ENCODE data around the gene SLC6A20.

Gene SLC6A20

DNA sequence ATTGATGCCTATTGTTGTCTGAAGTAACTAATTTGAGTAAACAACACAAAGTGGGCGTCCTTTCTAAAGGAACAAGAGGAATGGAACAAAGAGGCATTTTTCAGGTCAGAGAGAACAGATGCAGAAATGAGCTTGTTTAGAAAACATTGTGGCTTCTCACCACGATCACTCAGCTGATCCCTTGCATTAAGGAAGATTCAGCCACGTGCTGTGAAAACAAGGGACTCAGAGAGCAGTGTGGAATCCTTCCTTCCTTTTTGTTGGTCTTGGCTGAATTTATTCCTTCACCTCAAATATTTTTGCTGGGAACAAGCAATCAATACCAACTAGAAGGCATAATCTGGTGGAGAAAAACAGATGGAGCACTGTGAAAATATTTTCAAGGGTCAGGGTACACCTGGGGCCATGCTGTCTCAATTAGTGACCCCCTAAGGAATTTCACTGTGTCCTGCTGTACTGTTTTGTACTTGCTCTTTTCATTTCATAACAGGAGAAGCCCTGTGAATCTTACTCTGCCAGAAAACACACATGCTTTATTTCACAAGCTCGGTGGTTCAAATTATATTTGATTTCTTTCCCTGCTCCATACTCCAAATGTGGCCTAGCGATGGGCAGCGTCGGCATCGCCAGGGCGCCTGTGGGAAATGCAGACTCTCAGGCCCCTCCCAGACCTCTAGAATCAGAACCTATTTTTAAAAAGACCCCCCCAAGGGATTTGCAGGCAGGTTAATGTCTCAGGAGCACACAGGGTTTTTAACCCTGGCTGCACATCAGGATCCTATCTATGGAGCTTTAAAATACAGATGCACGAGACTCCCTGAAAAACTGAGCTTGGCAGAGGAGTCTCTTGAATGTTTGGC, 11.6 kb upstream of the SLC6A20 start:
- no peak overlapping the region for H3K4me3 ChIP-seq (ENCODE audit: low read depth, low read length)
- no peak for DNase-seq (ENCODE audit: low read depth)
- no peak for TF ChIP-seq MYC (IDR thresholded peaks at IDR 0.05; ENCODE audit: low read depth, low read length)
- TF ChIP-seq, protein P1, sequence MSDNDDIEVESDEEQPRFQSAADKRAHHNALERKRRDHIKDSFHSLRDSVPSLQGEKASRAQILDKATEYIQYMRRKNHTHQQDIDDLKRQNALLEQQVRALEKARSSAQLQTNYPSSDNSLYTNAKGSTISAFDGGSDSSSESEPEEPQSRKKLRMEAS (IDR thresholded peaks at IDR 0.05; ENCODE audit: low read depth, low read length), result peak; percentile 65

DNA sequence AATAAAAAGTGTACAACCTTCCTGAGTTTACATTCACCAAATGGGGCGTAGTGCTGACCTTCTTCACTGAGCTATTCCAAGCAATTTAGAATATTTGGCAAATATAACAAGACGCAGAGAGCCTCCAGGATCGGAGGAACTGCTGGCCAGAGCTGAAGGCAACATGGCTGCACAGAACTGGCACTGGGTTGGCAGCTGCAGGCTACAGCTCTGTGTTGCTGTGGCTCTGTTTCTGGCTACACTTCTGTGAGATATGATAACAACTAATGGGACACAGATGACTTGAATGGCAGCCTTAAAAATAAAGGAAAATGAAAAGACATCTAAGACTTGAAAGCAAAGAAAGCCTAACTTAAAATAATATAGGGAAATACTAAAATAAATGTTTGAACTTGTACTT, 10.8 kb upstream of the SLC6A20 start:
- TF ChIP-seq MYC (IDR thresholded peaks at IDR 0.05; ENCODE audit: low read depth, low read length) (no peak), POLR2A (IDR thresholded peaks at IDR 0.05; ENCODE audit: extremely low read depth, insufficient read length) (no peak)
- TF ChIP-seq, protein P2, sequence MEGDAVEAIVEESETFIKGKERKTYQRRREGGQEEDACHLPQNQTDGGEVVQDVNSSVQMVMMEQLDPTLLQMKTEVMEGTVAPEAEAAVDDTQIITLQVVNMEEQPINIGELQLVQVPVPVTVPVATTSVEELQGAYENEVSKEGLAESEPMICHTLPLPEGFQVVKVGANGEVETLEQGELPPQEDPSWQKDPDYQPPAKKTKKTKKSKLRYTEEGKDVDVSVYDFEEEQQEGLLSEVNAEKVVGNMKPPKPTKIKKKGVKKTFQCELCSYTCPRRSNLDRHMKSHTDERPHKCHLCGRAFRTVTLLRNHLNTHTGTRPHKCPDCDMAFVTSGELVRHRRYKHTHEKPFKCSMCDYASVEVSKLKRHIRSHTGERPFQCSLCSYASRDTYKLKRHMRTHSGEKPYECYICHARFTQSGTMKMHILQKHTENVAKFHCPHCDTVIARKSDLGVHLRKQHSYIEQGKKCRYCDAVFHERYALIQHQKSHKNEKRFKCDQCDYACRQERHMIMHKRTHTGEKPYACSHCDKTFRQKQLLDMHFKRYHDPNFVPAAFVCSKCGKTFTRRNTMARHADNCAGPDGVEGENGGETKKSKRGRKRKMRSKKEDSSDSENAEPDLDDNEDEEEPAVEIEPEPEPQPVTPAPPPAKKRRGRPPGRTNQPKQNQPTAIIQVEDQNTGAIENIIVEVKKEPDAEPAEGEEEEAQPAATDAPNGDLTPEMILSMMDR (IDR thresholded peaks at IDR 0.05; ENCODE audit: low read depth, low read length), result no peak
- TF ChIP-seq, protein P1 (IDR thresholded peaks at IDR 0.05; ENCODE audit: low read depth, low read length), result no peak
- no peak for DNase-seq (ENCODE audit: low read depth)
- no peak overlapping the region for H3K4me3 ChIP-seq (ENCODE audit: low read depth, low read length)

DNA sequence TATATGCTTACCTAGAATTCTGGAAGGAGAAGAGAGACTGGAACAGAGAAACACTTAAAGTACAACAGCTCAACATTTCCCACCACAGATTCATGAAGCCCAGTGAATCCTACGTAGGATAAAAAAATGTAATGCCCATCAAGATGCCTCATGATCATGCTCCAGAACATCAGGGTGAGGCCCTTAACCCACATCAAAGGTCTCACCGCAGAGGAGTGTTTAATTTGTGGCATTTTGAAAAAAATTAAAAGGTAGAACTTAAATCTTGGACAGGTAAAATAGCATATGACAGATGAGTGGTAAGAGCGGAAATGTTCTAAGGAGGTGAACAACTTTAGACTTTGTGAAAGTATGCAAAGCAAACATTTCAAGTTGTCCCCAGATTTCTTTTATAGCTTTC, 9.7 kb upstream of the SLC6A20 start:
- TF ChIP-seq, protein P2 (IDR thresholded peaks at IDR 0.05; ENCODE audit: low read depth, low read length), result no peak
- TF ChIP-seq POLR2A (IDR thresholded peaks at IDR 0.05; ENCODE audit: extremely low read depth, insufficient read length) (no peak), MYC (IDR thresholded peaks at IDR 0.05; ENCODE audit: low read depth, low read length) (no peak)
- TF ChIP-seq, protein P1 (IDR thresholded peaks at IDR 0.05; ENCODE audit: low read depth, low read length), result no peak
- H3K4me3 ChIP-seq (ENCODE audit: low read depth, low read length), result no peak overlapping the region
- no peak for DNase-seq (ENCODE audit: low read depth)

DNA sequence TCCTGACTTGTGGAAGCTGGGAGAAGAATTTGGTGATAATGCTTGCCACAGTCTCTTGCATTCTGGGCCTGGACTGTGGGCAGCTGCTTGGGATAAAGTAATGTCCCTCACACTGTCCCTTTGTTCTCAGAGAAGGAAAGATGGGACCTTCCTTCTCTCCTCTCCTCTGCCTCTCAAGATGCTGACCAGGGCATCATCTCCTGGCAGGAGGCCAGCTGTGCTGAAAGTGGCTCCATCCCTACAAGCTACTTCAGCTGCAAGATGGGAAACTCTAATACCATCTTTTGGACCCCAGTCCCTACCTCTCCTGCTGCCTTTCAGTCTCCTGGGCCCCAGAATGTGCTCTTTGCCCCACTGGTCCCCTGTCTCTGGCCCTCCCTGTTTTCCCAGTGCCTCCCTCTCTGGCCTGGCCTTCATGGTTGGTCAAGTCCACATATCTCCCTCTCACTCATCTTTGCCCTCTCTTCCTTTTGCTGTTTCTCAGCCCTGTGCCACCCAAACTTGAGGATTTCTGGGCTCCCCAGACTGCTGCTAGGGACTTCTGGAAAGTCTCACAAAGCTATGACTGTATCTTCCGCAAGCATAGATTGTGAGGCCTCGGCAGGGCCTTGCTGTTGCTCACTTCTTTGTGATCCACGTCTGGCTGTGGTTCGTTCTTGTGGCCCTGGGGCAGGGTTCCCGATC, 7.1 kb upstream of the SLC6A20 start:
- TF ChIP-seq POLR2A (IDR thresholded peaks at IDR 0.05; ENCODE audit: extremely low read depth, insufficient read length) (no peak), MYC (IDR thresholded peaks at IDR 0.05; ENCODE audit: low read depth, low read length) (no peak)
- TF ChIP-seq, protein P2 (IDR thresholded peaks at IDR 0.05; ENCODE audit: low read depth, low read length), result no peak
- TF ChIP-seq, protein P1 (IDR thresholded peaks at IDR 0.05; ENCODE audit: low read depth, low read length), result no peak
- DNase-seq (ENCODE audit: low read depth), result no peak

DNA sequence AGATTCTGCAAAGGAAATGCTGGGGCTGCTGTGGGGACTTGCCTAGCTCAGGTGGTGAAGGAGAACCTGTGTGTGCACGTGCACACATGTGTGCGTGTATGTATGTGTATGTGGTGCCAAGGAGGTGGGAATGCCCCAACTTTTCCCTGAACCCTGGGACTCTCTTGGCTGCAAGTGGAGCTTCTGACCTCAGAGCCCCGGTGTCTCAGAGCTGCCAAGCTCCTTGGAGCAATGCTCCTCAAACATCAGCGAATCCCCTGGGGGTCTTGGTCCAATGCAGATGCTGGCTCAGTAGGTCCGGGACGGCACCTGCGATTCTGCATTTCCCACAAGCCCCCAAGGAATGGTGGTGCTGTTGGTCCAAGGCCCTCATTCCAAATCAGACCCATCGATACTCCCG, 5.8 kb upstream of the SLC6A20 start:
- no peak for DNase-seq (ENCODE audit: low read depth)
- TF ChIP-seq MYC (IDR thresholded peaks at IDR 0.05; ENCODE audit: low read depth, low read length) (no peak), POLR2A (IDR thresholded peaks at IDR 0.05; ENCODE audit: extremely low read depth, insufficient read length) (no peak)
- TF ChIP-seq, protein P2 (IDR thresholded peaks at IDR 0.05; ENCODE audit: low read depth, low read length), result no peak
- TF ChIP-seq, protein P1 (IDR thresholded peaks at IDR 0.05; ENCODE audit: low read depth, low read length), result no peak
- no peak overlapping the region for H3K4me3 ChIP-seq (ENCODE audit: low read depth, low read length)

More for the DNA sequence above, 7.1 kb upstream of the SLC6A20 start:
- no peak overlapping the region for H3K4me3 ChIP-seq (ENCODE audit: low read depth, low read length)

DNA sequence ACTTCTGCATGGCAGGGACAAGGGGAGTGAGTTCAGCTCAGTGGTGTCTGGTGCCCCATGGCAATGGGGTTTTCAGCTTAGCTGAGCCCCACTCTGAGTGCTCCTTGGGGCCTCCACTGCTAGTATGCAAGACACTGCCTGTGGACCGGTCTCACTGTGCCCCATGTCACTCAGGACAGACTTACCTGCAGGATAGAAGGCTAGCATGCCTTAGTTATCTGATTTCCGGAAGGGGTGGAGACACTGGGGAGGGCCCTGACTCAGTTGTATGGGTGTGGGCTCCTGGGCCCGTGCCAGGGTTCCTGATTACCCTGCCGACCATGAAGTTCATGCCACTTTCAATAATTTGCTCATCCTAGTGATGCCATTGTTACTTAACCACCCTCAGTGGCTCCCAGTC, 4.3 kb upstream of the SLC6A20 start:
- TF ChIP-seq, protein P1 (IDR thresholded peaks at IDR 0.05; ENCODE audit: low read depth, low read length), result no peak
- TF ChIP-seq, protein P2 (IDR thresholded peaks at IDR 0.05; ENCODE audit: low read depth, low read length), result no peak
- TF ChIP-seq MYC (IDR thresholded peaks at IDR 0.05; ENCODE audit: low read depth, low read length) (no peak), POLR2A (IDR thresholded peaks at IDR 0.05; ENCODE audit: extremely low read depth, insufficient read length) (no peak)
- DNase-seq (ENCODE audit: low read depth), result no peak
- no peak overlapping the region for H3K4me3 ChIP-seq (ENCODE audit: low read depth, low read length)

Measured in NB4 (cell line).